Adrenal gland (tissue), 12 donors: ENCODE results near the gene KCNIP2. TPM values are rescaled to one million over a fixed set of nuclear protein-coding genes. Genes with fewer than 3 reads are reported as not detected.

Source experiments
- DNase-seq, 7 donors: peaks; one replicate each; pipeline ENCODE4 v3.0.0-alpha.2; 2019 to 2020
- H3K27ac ChIP-seq, 5 donors: fragments of 200-600 bp; sonication (generic) in 4 of 5; 1 replicate in 3 of 5; 2 replicates in 2 of 5; pipeline versions ENCODE4 v1.5.1 to v1.8.0; 2016 to 2020; ENCODE audit warnings: mild to moderate bottlenecking in 1 of 5
- H3K27me3 ChIP-seq: fragments of 200-600 bp; 2 replicates; pipeline ENCODE4 v1.8.0; 2021
- H3K36me3 ChIP-seq, 2 donors: fragments of 200-600 bp; replicated peaks in 1 of 2; 1 replicate in 1 of 2; 2 replicates in 1 of 2; pipeline versions ENCODE4 v1.5.1 to v1.8.0; 2018 to 2022
- H3K4me1 ChIP-seq, 2 donors: fragments of 200-600 bp; replicated peaks in 1 of 2; 1 replicate in 1 of 2; 2 replicates in 1 of 2; pipeline versions ENCODE4 v1.5.1 to v1.8.0; 2018 to 2021
- H3K4me3 ChIP-seq, 4 donors: fragments of 200-600 bp; sonication (generic) in 3 of 4; one replicate each; pipeline ENCODE4 v1.5.1; 2016 to 2018
- H3K9me3 ChIP-seq, 3 donors: fragments of 200-600 bp; sonication (generic) in 1 of 3; replicated peaks in 1 of 3; 1 replicate in 2 of 3; 2 replicates in 1 of 3; pipeline versions ENCODE4 v1.5.1 to v1.8.0; 2016 to 2021
- POLR2A ChIP-seq, 2 donors: fragments of 450-650 bp; IDR thresholded peaks; one replicate each; pipeline ENCODE4 v1.6.1; 2017; ENCODE audit warnings: antibody characterized with exemption in 2 of 2, mild to moderate bottlenecking in 2 of 2, moderate library complexity in 1 of 2
- WGBS, 4 donors: extraction: QIAGEN DNeasy Blood & Tissue Kit in 2 of 4; methylation state at CpG; one replicate each; pipeline versions ENCODE4 v1.1.5 to v1.1.7; 2013 to 2017; 5-methylcytosine and 5-hydroxymethylcytosine counted together
- intact Hi-C, 2 donors: fragments of 100-400 bp; cut with DNase I; formaldehyde crosslinking; loops; one replicate each; pipeline versions ENCODE4 v1.14.1 to v1.15.0; 2022 to 2023
- polyA plus RNA-seq, 3 donors: library from polyadenylated mRNA; stranded (reverse); fragments of 200-250 nt in 2 of 3; fragments of 350-450 nt in 1 of 3; fragmentation: Illumina TruSeq in 1 of 3; extraction: RNeasy Lipid Tissue Mini Kit (QIAGEN cat#74804) in 1 of 3; gene quantifications; one replicate each; pipeline ENCODE4 v1.2.3, GENCODE V29; 2013 to 2014
- total RNA-seq, 9 donors: library from RNA; depleted of rRNA in 4 of 9; stranded (reverse); fragments of >200 nt in 4 of 9; fragments of 120-200 nt in 1 of 9; fragmentation: NEBNext Ultra II Directional in 1 of 9; extraction: Animal tissue kit (Norgen Biotek cat#: 25700) in 1 of 9; gene quantifications; one replicate each; pipeline versions ENCODE4 v1.1.0 to v1.2.4, GENCODE V29; 2013 to 2023
- TF ChIP-seq, protein P1 (sequence below), 6 experiments: fragments of 450-650 bp in 4 of 6; fragments of 200-600 bp in 2 of 6; sonication (generic) in 1 of 6; IDR thresholded peaks; 1 replicate in 5 of 6; 2 replicates in 1 of 6; pipeline versions ENCODE4 v1.5.1 to v1.8.0; 2016 to 2021; ENCODE audit warnings: antibody characterized with exemption in 6 of 6, mild to moderate bottlenecking in 2 of 6, moderate library complexity in 1 of 6
- donor health status: healthy with polysubstance abuse.
- donor health status: Bipolar disorder and iron deficiency.
- donor health status: DM: yes; HTN: yes; CAD: no.
- donor health status: DM: no; HTN: no; CAD: no.
- donor health status: DM: no; HTN: no; CAD: no.
- donor health status: DM: yes; HTN: yes; CAD: no.

The KCNIP2 gene
- total and polyA plus RNA-seq, 12 donors, result 2.2 to 23.0 (median 4.6) TPM; not detected in 1

DNA sequence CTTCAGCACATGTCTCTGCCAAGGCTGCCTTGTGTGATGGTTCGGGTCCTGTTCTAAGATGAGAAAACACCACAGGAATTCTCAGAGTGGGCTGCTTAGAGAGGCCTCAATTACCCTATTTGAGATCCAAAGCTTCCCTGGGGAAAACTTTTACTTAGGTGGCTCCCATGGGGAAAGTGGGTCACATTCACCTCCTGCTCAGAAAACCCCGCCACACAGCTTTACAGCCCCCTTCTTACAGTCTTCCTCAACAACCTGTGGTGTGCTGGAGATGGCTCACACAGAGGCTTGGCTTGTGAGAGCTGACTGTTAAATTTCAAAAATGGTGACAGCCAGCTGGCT lies 36.6 kb upstream of the KCNIP2 start:
- TF ChIP-seq, protein P1, sequence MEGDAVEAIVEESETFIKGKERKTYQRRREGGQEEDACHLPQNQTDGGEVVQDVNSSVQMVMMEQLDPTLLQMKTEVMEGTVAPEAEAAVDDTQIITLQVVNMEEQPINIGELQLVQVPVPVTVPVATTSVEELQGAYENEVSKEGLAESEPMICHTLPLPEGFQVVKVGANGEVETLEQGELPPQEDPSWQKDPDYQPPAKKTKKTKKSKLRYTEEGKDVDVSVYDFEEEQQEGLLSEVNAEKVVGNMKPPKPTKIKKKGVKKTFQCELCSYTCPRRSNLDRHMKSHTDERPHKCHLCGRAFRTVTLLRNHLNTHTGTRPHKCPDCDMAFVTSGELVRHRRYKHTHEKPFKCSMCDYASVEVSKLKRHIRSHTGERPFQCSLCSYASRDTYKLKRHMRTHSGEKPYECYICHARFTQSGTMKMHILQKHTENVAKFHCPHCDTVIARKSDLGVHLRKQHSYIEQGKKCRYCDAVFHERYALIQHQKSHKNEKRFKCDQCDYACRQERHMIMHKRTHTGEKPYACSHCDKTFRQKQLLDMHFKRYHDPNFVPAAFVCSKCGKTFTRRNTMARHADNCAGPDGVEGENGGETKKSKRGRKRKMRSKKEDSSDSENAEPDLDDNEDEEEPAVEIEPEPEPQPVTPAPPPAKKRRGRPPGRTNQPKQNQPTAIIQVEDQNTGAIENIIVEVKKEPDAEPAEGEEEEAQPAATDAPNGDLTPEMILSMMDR (IDR thresholded peaks at IDR 0.05), result no peak
- TF ChIP-seq POLR2A (IDR thresholded peaks at IDR 0.05), result no peak
- Histone ChIP-seq H3K9me3 (no peaks in the 10 kb centered on the region), H3K36me3 (no peaks in the 10 kb centered on the region), H3K27me3 (no peaks in the 10 kb centered on the region), H3K4me1 (no peaks in the 10 kb centered on the region), H3K27ac (no peak overlapping the region), H3K4me3 (no peak overlapping the region)
- DNase-seq, result no peak
- intact Hi-C loops, result no loop called here
- whole genome bisulfite sequencing, 4 donors, result 96 to 100% (median 98%) methylated on average over 2 of the region's 2 CpGs

DNA sequence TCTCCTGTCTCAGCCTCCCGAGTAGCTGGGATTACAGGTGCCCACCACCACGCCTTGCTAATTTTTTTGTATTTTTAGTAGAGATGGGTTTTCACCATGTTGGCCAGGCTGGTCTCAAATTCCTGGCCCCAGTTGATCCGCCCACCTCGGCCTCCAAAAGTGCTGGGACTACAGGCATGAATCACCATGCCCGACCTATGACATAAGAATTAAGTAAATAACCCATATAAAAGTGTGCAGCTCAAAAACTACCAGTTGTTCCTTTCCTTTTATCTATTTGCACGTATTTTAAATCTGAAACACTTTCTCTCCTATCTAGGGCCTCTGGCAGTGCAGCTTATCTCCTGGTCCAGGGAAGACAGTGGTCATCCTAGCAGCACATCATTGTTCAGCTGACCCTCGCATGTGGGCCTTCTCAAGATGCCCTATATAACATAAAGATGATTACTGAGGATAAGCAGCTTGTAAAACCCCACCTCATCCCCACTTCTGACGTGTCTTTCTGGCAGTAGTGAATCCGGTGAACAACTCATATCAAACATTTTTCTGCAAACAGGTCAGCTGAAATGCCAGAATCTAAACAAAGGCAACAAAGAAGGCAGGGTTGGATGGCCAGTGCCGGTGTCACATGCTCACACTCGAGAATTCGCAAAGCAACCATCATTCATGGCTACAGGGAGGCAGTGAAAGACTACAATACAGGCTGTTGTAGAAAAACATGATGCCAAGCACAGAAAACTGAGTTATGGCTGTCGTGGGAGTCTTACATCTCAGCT lies 36.0 kb upstream of the KCNIP2 start:
- no peaks in the 10 kb centered on the region for H3K27me3 ChIP-seq
- no peak overlapping the region for H3K4me3 ChIP-seq
- H3K27ac ChIP-seq, result no peak overlapping the region
- H3K4me1 ChIP-seq, result no peaks in the 10 kb centered on the region
- intact Hi-C loops, result no loop called here
- no peaks in the 10 kb centered on the region for H3K36me3 ChIP-seq
- TF ChIP-seq, protein P1 (IDR thresholded peaks at IDR 0.05), result no peak
- no peak for TF ChIP-seq POLR2A (IDR thresholded peaks at IDR 0.05)
- 84 to 94% (median 87%) methylated on average over 13 of the region's 13 CpGs for WGBS, 4 donors
- DNase-seq, result peak in 1 of 7 donors; percentile 4
- no peaks in the 10 kb centered on the region for H3K9me3 ChIP-seq

DNA sequence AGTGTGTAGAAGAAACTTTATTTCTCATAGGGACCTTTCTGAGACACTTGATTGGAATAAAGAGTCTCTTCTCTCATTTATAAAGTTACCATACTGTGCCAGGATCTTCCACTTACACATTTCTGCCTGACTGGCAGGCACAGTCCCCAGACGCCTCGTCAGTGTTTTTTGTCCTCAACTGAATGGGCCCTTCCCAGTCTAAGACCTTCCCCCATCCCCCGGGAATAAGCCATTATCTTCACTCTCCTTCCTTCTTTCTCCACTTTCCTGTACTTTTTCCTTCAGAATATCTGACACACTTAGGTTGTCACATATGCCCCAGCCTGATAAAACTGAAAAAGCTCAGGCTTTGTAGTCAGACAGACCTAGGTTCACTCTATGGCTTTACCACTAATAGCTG lies 35.3 kb upstream of the KCNIP2 start:
- H3K4me1 ChIP-seq, result no peaks in the 10 kb centered on the region
- intact Hi-C loops, result no loop called here
- WGBS, 4 donors, result 85 to 91% (median 89%) methylated on average over 3 of the region's 3 CpGs
- TF ChIP-seq, protein P1 (IDR thresholded peaks at IDR 0.05), result no peak
- TF ChIP-seq POLR2A (IDR thresholded peaks at IDR 0.05), result no peak
- no peak for DNase-seq
- no peaks in the 10 kb centered on the region for H3K27me3 ChIP-seq
- H3K4me3 ChIP-seq, result no peak overlapping the region
- H3K36me3 ChIP-seq, result no peaks in the 10 kb centered on the region
- no peak overlapping the region for H3K27ac ChIP-seq
- no peaks in the 10 kb centered on the region for H3K9me3 ChIP-seq

DNA sequence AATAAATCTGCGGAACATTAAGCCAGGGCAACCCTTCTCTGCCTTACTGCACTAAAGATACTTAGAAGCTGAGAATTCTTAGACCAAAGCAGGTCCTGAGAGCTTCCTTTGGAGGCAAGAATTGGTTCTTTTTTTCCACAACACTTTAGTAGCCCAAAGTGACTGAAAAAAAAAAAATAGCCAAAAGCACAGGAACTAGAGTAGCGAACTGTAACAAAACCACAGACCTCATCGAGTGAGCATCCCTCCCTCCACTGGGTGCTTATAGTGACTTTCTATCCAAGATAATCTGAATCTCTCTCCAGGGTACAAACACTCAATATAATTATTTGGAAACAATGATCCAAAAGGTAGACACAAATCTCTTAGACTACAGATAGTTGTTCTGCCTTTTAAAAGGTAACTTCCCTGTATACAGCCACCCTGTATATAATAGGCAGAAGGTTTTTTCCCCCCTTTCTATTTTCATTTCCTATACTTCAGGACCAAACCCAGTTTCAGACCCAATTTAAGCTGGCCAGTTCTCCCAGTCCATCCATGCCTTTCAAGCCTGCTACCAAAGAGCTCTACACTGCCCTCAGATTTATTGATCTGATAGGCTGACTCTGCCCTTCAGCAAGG lies 31.6 kb upstream of the KCNIP2 start:
- Histone ChIP-seq H3K4me3 (no peak overlapping the region), H3K4me1 (no peaks in the 10 kb centered on the region), H3K27me3 (no peaks in the 10 kb centered on the region), H3K27ac (no peak overlapping the region), H3K9me3 (no peaks in the 10 kb centered on the region), H3K36me3 (no peaks in the 10 kb centered on the region)
- intact Hi-C loops, result no loop called here
- TF ChIP-seq, protein P1 (IDR thresholded peaks at IDR 0.05), result no peak
- TF ChIP-seq POLR2A (IDR thresholded peaks at IDR 0.05), result no peak
- DNase-seq, result no peak
- WGBS, 4 donors, result 86 to 94% (median 89%) methylated on average over 3 of the region's 3 CpGs
